ENCODE results near the gene DHRS12.

GRCh38 chr13:51723529-51723928 lies 80.4 kb downstream of the DHRS12 start:
- TF ChIP-seq CTCF (IDR thresholded peaks at IDR 0.05) (no peak), PRDM15 (CRISPR knock-in tag; IDR thresholded peaks at IDR 0.05) (no peak), KAT7 (CRISPR knock-in tag; IDR thresholded peaks at IDR 0.05; ENCODE audit: borderline replicate concordance) (no peak), HMGA2 (CRISPR knock-in tag; IDR thresholded peaks at IDR 0.05) (no peak), MAX (CRISPR knock-in tag; IDR thresholded peaks at IDR 0.05) (no peak), NFE2L1 (CRISPR knock-in tag; IDR thresholded peaks at IDR 0.05) (no peak), ZNF281 (CRISPR knock-in tag; IDR thresholded peaks at IDR 0.05) (no peak), E2F4 (CRISPR knock-in tag; IDR thresholded peaks at IDR 0.05; ENCODE audit: borderline replicate concordance, low read depth) (no peak)

Data from WTC11 (cell line).